ENCODE data around the gene IRGQ. TPM values are rescaled to one million over a fixed set of nuclear protein-coding genes. Genes with fewer than 3 reads are reported as not detected.

The IRGQ gene
- total and polyA plus RNA-seq, 2 experiments from 2014 or later = 8.4 to 49.6 TPM

- Histone ChIP-seq H3K36me3 (ENCODE audit: insufficient read depth) (no peaks in the 10 kb centered on the region; the same call in 1 of the 2 replicates), H3K79me2 (replicated peaks; ENCODE audit: insufficient read depth) (no peaks in the 10 kb centered on the region), H2AFZ (no peak overlapping the region), H4K20me1 (replicated peaks; ENCODE audit: insufficient read depth) (no peaks in the 10 kb centered on the region), H3K27me3 (ENCODE audit: insufficient read depth) (no peaks in the 10 kb centered on the region), H3K4me2 (no peak overlapping the region), H3F3A (replicated peaks; ENCODE audit: low read depth) (no peaks in the 10 kb centered on the region), H3K4me1 (ENCODE audit: insufficient read depth) (no peaks in the 10 kb centered on the region), H3K27ac (ENCODE audit: low read depth) (no peak overlapping the region), H3K9me2 (ENCODE audit: insufficient read depth) (no peaks in the 10 kb centered on the region), H3K4me3 (no peak overlapping the region)
- H3K9me3 Mint-ChIP-seq = no peaks in the 10 kb centered on the region; the same call in 2 of the 3 replicates
- no peak overlapping the region for H3K4me3 Mint-ChIP-seq
- H3K36me3 Mint-ChIP-seq (ENCODE audit: low read depth) = peaks cover 56% of the 10 kb centered on the region
- no peaks in the 10 kb centered on the region; the same call in 2 of the 3 replicates for H3K4me1 Mint-ChIP-seq
- H3K27me3 Mint-ChIP-seq (ENCODE audit: insufficient read depth, low read depth, poor library complexity) = peaks cover 4% of the 10 kb centered on the region
- DNase-seq (ENCODE audit: low spot score) = no peak
- no peak overlapping the region for H3K27ac Mint-ChIP-seq
- no peak for ATAC-seq
- no peak for TF ChIP-seq ETS1 (IDR thresholded peaks at IDR 0.05)
- no peak for TF ChIP-seq REST (IDR thresholded peaks at IDR 0.05; ENCODE audit: unreplicated experiment)
- no peak for TF ChIP-seq POLR2AphosphoS5 (IDR thresholded peaks at IDR 0.05; ENCODE audit: low read depth)
- TF ChIP-seq EZH2 (IDR thresholded peaks at IDR 0.05; ENCODE audit: low read depth, unreplicated experiment) = no peak
- TF ChIP-seq STAT1 (IDR thresholded peaks at IDR 0.05; ENCODE audit: unreplicated experiment) = no peak
- TF ChIP-seq ZNF462 (CRISPR knock-in tag; IDR thresholded peaks at IDR 0.05) = no peak
- no peak for TF ChIP-seq EZH2phosphoT487 (IDR thresholded peaks at IDR 0.05; ENCODE audit: unreplicated experiment)
- no peak for TF ChIP-seq ZNF114 (CRISPR knock-in tag; IDR thresholded peaks at IDR 0.05)
- no peak for TF ChIP-seq ZNF331 (CRISPR knock-in tag; IDR thresholded peaks at IDR 0.05; ENCODE audit: low read depth)
- TF ChIP-seq JUNB (IDR thresholded peaks at IDR 0.05; ENCODE audit: unreplicated experiment) = no peak
- TF ChIP-seq CTCF (conservative IDR thresholded peaks at IDR 0.05; ENCODE audit: low read depth in 2 of 2) = no peak
- TF ChIP-seq CREB1 (CRISPR knock-in tag; IDR thresholded peaks at IDR 0.05; ENCODE audit: low read depth) = no peak
Measured at GRCh38 chr19:43548706-43549105, 47.2 kb downstream of the IRGQ start.
